Measurements from ENCODE around the gene LPGAT1.

The LPGAT1 gene

DNA sequence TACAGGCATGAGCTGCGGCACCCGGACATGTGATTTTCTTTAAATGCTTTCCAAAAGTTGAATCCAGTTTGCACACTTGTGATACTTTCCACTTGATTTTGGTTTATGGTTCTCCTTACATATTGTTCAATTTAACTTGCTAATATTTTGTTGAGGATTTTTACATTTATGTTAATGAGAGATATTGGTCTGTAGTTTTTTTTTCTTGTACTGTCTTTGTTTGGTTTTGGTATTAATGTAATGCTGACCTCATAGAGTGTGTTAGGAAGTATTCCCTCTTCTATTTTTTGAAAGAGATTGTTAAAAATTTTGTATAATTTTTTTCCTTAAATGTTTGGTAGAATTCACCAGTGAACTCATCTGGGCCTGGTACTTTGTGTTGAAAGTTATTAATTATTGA lies 34.6 kb upstream of the LPGAT1 start:
- Histone ChIP-seq H3K4me3 (ENCODE audit: low read length) (no peak overlapping the region), H3K4me1 (ENCODE audit: low read length) (no peaks in the 10 kb centered on the region), H3K79me2 (ENCODE audit: low read length) (no peaks in the 10 kb centered on the region), H4K20me1 (ENCODE audit: insufficient read depth, low read length) (no peaks in the 10 kb centered on the region), H3K9me3 (ENCODE audit: insufficient read depth, low read length) (0 out of 2 replicates have a peak, but pooled peaks cover 5% of the 10 kb centered on the region), H3K27ac (ENCODE audit: low read length) (no peak overlapping the region), H3K27me3 (ENCODE audit: low read depth, low read length) (no peaks in the 10 kb centered on the region), H3K36me3 (replicated peaks; ENCODE audit: low read depth, low read length) (no peaks in the 10 kb centered on the region), H3K9ac (ENCODE audit: low read length) (no peak overlapping the region), H2AFZ (ENCODE audit: low read depth, low read length) (no peak overlapping the region), H3K4me2 (ENCODE audit: low read length) (no peak overlapping the region)
- TF ChIP-seq EZH2phosphoT487 (IDR thresholded peaks at IDR 0.05; ENCODE audit: low read depth) = no peak
- TF ChIP-seq, protein P1, sequence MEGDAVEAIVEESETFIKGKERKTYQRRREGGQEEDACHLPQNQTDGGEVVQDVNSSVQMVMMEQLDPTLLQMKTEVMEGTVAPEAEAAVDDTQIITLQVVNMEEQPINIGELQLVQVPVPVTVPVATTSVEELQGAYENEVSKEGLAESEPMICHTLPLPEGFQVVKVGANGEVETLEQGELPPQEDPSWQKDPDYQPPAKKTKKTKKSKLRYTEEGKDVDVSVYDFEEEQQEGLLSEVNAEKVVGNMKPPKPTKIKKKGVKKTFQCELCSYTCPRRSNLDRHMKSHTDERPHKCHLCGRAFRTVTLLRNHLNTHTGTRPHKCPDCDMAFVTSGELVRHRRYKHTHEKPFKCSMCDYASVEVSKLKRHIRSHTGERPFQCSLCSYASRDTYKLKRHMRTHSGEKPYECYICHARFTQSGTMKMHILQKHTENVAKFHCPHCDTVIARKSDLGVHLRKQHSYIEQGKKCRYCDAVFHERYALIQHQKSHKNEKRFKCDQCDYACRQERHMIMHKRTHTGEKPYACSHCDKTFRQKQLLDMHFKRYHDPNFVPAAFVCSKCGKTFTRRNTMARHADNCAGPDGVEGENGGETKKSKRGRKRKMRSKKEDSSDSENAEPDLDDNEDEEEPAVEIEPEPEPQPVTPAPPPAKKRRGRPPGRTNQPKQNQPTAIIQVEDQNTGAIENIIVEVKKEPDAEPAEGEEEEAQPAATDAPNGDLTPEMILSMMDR (IDR thresholded peaks at IDR 0.05; ENCODE audit: low read depth, low read length) = no peak

DNA sequence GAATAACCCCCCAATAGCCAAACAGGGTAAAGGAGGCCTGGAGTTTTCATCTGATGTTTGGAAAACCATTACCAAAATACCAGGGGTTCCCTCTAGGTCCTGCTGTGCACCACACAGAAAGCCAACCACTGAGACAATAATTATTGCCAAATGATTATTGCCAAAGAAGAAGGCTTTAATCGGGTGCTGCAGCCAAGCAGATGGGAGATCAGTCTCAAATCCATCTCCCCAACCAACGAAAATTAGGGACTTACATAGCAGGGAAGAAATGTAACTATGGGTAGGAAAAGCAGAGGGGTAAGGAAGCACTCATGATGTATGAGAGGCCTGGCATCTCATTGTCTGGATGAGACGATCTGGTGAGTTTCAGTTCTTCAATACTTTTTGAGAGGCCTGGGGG lies 28.8 kb upstream of the LPGAT1 start:
- Histone ChIP-seq H3K4me3 (ENCODE audit: low read length) (no peak overlapping the region), H3K4me1 (ENCODE audit: low read length) (no peaks in the 10 kb centered on the region), H3K79me2 (ENCODE audit: low read length) (no peaks in the 10 kb centered on the region), H3K9me3 (ENCODE audit: insufficient read depth, low read length) (peaks cover 20% of the 10 kb centered on the region), H3K4me2 (ENCODE audit: low read length) (no peak overlapping the region), H3K27me3 (ENCODE audit: low read depth, low read length) (no peaks in the 10 kb centered on the region), H4K20me1 (ENCODE audit: insufficient read depth, low read length) (no peaks in the 10 kb centered on the region), H2AFZ (ENCODE audit: low read depth, low read length) (no peak overlapping the region), H3K9ac (ENCODE audit: low read length) (no peak overlapping the region), H3K27ac (ENCODE audit: low read length) (no peak overlapping the region), H3K36me3 (replicated peaks; ENCODE audit: low read depth, low read length) (peaks cover 6% of the 10 kb centered on the region)
- TF ChIP-seq, protein P1 (IDR thresholded peaks at IDR 0.05; ENCODE audit: low read depth, low read length) = no peak
- TF ChIP-seq EZH2phosphoT487 (IDR thresholded peaks at IDR 0.05; ENCODE audit: low read depth) = no peak

DNA sequence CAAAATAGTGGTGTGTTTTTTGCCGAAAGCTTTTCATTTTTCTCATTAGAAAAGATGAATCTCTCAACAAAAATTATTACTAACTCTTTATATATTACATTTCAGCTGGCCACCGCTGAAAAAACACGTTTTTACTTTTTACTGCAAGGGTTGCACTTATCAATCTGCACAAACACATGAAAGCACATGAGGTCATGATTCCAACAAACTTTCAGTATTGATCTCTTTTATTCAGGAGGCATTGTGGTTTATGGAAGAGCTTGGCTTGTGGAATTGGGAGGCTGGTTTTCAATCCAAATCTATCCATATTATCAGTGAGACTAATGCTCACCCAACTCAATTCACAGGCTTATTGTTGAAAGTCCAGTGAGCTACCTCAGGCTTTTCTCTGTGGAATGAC lies 20.6 kb upstream of the LPGAT1 start:
- H3K4me3 ChIP-seq (ENCODE audit: low read length) = no peak overlapping the region
- no peaks in the 10 kb centered on the region for H3K9me3 ChIP-seq (ENCODE audit: insufficient read depth, low read length)
- H3K9ac ChIP-seq (ENCODE audit: low read length) = no peak overlapping the region
- no peak overlapping the region for H3K4me2 ChIP-seq (ENCODE audit: low read length)
- TF ChIP-seq EZH2phosphoT487 (IDR thresholded peaks at IDR 0.05; ENCODE audit: low read depth) = no peak
- H2AFZ ChIP-seq (ENCODE audit: low read depth, low read length) = no peak overlapping the region
- no peaks in the 10 kb centered on the region for H3K4me1 ChIP-seq (ENCODE audit: low read length)
- no peaks in the 10 kb centered on the region for H4K20me1 ChIP-seq (ENCODE audit: insufficient read depth, low read length)
- no peaks in the 10 kb centered on the region for H3K79me2 ChIP-seq (ENCODE audit: low read length)
- no peaks in the 10 kb centered on the region for H3K36me3 ChIP-seq (replicated peaks; ENCODE audit: low read depth, low read length)
- H3K27ac ChIP-seq (ENCODE audit: low read length) = no peak overlapping the region
- H3K27me3 ChIP-seq (ENCODE audit: low read depth, low read length) = no peaks in the 10 kb centered on the region

DNA sequence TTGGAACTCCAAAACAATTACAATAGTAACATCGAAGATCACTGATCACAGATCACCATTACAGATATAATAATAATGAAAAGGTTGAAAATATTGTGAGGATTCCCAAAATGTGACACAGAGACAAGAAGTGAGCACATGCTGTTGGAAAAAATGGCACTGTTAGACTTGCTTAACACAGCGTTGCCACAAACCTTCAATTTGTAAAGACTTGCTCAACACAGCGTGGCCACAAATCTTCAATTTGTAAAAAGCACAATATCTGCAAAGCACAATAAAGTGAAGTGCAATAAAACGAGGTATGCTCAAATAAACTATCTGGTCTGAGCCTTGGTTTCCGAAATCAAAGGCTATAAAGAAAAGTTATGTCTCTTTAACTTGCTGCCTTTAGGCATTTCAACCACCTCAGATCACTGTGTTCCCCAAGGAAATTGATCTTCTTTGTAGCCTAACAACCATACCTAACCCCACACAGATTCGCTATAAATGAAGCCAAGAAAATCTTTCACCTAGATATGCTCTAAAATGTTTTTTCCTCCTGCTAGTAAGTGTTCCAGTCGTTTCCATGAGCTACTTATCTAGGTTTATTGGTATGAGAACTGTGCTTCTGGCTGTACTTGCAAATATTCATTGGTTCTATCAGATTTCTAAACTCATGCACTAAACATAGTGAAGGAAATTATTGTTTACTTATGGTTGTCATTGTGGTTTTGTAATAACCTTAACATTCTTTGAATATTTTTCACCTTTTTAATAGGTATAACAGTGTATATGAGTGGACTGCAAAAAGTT lies 13.1 kb upstream of the LPGAT1 start:
- no peak overlapping the region for H3K4me3 ChIP-seq (ENCODE audit: low read length)
- H3K9me3 ChIP-seq (ENCODE audit: insufficient read depth, low read length) = no peaks in the 10 kb centered on the region
- no peak for TF ChIP-seq EZH2phosphoT487 (IDR thresholded peaks at IDR 0.05; ENCODE audit: low read depth)
- TF ChIP-seq, protein P1 (IDR thresholded peaks at IDR 0.05; ENCODE audit: low read depth, low read length) = no peak
- no peak overlapping the region for H3K27ac ChIP-seq (ENCODE audit: low read length)
- H3K36me3 ChIP-seq (replicated peaks; ENCODE audit: low read depth, low read length) = no peaks in the 10 kb centered on the region
- no peaks in the 10 kb centered on the region for H3K79me2 ChIP-seq (ENCODE audit: low read length)
- H3K27me3 ChIP-seq (ENCODE audit: low read depth, low read length) = no peaks in the 10 kb centered on the region
- H4K20me1 ChIP-seq (ENCODE audit: insufficient read depth, low read length) = no peaks in the 10 kb centered on the region
- H2AFZ ChIP-seq (ENCODE audit: low read depth, low read length) = no peak overlapping the region
- peaks cover 5% of the 10 kb centered on the region; the same call in 1 of the 2 replicates for H3K4me1 ChIP-seq (ENCODE audit: low read length)
- no peak overlapping the region for H3K9ac ChIP-seq (ENCODE audit: low read length)
- H3K4me2 ChIP-seq (ENCODE audit: low read length) = no peak overlapping the region

Data from OCI-LY3 (cell line).